Measurements from ENCODE around the gene DOCK2. TPM values are rescaled to one million over a fixed set of nuclear protein-coding genes. Genes with fewer than 3 reads are reported as not detected.

Gene DOCK2
- polyA plus RNA-seq, 1 of the 3 experiments (the other 2 are of a cell fraction), result 3.8 TPM

DNA sequence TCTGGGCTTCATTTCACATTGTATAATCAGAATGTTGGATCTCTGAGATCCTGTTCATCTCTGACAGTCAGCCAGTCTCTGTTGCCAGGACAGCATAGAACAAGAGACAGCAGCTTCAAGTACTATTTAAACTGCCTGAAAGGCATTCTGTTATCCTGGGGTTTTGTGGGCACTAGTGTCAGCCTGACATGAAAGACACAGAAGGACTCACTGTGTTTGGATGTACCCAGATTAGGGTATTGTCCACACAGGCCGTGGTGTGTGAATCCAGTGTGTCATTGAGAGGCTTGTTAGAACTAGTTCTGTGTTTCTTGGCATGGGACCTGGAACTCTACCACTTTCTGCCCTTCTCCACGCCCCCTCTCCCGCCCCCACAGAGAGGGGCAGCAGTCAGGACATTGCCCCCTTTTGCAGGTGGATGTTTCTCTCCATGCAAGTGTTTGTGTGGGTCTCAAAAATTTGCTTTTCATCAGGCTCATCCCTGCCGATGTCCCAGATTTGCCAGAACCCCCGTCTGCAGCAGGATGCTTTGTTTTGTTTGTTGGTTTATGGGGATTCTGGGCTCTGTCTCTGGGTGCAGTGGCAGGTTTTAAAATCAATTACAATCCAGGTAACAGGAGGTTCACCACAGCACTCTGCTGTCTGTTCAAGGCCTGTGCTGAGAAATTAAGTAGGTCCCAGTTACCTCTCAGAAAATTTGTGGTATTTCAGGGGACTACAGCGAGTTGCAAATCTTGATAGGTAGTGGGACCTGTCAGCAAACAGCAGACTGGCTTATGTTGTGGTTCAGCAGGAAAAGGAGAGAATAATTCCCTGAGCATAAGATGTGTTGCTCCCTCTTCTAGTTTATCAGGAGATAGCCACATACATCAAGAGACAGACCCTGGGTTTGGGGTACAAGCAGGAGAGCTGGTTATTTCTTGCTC, 144.6 kb downstream of the DOCK2 start:
- H3K9me2 ChIP-seq, result no peaks in the 10 kb centered on the region
- no peaks in the 10 kb centered on the region for H3K9me3 ChIP-seq
- CTCF ChIA-PET, result interaction anchor here (1.0 kb wide), 1 partner anchor 59 kb away, joined by 3 read pairs; no protein-coding TSS in a partner anchor
- H3K79me2 ChIP-seq (ENCODE audit: insufficient read depth), result no peaks in the 10 kb centered on the region
- no peaks in the 10 kb centered on the region for H4K20me1 ChIP-seq (ENCODE audit: insufficient read depth)
- no peaks in the 10 kb centered on the region for H3F3A ChIP-seq (replicated peaks; ENCODE audit: insufficient read depth)
- no peaks in the 10 kb centered on the region; a peak in 2 of 4 replicates for H3K4me1 ChIP-seq (ENCODE audit: control insufficient read depth in 1 of 2, insufficient read depth in 2 of 2, low read depth in 1 of 2, low read length in 1 of 2)
- DNase-seq, result no peak
- 76% methylated on average over 4 of the region's 6 CpGs for WGBS (ENCODE audit: low lambda C conversion rate)
- no peak overlapping the region for H3K27ac ChIP-seq (ENCODE audit: low read depth in 2 of 2, low read length in 1 of 2)
- no peak overlapping the region for H3K4me2 ChIP-seq
- POLR2A ChIA-PET, result no interaction called here
- no peak overlapping the region for H2AFZ ChIP-seq (ENCODE audit: low read depth)
- no peak overlapping the region for H3K9ac ChIP-seq
- no peak for TF ChIP-seq ELF1 (IDR thresholded peaks at IDR 0.05)
- TF ChIP-seq, protein P1, sequence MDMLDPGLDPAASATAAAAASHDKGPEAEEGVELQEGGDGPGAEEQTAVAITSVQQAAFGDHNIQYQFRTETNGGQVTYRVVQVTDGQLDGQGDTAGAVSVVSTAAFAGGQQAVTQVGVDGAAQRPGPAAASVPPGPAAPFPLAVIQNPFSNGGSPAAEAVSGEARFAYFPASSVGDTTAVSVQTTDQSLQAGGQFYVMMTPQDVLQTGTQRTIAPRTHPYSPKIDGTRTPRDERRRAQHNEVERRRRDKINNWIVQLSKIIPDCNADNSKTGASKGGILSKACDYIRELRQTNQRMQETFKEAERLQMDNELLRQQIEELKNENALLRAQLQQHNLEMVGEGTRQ (IDR thresholded peaks at IDR 0.05; ENCODE audit: borderline replicate concordance, low read depth, low read length), result no peak
- no peak for TF ChIP-seq TEAD4 (IDR thresholded peaks at IDR 0.05; ENCODE audit: borderline replicate concordance, insufficient read depth)
- no peak for TF ChIP-seq POLR2AphosphoS5 (IDR thresholded peaks at IDR 0.05; ENCODE audit: low read depth, low read length)
- no peak for TF ChIP-seq FOXJ3 (CRISPR knock-in tag; IDR thresholded peaks at IDR 0.05)
- TF ChIP-seq EZH2phosphoT487 (IDR thresholded peaks at IDR 0.05; ENCODE audit: borderline replicate concordance, low read depth), result no peak
- TF ChIP-seq NRF1 (IDR thresholded peaks at IDR 0.05; ENCODE audit: low read depth, low read length), result no peak
- TF ChIP-seq MXI1 (IDR thresholded peaks at IDR 0.05; ENCODE audit: low read depth, low read length), result no peak
- TF ChIP-seq, protein P2, sequence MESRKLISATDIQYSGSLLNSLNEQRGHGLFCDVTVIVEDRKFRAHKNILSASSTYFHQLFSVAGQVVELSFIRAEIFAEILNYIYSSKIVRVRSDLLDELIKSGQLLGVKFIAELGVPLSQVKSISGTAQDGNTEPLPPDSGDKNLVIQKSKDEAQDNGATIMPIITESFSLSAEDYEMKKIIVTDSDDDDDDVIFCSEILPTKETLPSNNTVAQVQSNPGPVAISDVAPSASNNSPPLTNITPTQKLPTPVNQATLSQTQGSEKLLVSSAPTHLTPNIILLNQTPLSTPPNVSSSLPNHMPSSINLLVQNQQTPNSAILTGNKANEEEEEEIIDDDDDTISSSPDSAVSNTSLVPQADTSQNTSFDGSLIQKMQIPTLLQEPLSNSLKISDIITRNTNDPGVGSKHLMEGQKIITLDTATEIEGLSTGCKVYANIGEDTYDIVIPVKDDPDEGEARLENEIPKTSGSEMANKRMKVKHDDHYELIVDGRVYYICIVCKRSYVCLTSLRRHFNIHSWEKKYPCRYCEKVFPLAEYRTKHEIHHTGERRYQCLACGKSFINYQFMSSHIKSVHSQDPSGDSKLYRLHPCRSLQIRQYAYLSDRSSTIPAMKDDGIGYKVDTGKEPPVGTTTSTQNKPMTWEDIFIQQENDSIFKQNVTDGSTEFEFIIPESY (IDR thresholded peaks at IDR 0.05; ENCODE audit: borderline replicate concordance, low read depth), result no peak
- no peak for TF ChIP-seq MEF2A (IDR thresholded peaks at IDR 0.05; ENCODE audit: borderline replicate concordance, low read depth)
- TF ChIP-seq, protein P3, sequence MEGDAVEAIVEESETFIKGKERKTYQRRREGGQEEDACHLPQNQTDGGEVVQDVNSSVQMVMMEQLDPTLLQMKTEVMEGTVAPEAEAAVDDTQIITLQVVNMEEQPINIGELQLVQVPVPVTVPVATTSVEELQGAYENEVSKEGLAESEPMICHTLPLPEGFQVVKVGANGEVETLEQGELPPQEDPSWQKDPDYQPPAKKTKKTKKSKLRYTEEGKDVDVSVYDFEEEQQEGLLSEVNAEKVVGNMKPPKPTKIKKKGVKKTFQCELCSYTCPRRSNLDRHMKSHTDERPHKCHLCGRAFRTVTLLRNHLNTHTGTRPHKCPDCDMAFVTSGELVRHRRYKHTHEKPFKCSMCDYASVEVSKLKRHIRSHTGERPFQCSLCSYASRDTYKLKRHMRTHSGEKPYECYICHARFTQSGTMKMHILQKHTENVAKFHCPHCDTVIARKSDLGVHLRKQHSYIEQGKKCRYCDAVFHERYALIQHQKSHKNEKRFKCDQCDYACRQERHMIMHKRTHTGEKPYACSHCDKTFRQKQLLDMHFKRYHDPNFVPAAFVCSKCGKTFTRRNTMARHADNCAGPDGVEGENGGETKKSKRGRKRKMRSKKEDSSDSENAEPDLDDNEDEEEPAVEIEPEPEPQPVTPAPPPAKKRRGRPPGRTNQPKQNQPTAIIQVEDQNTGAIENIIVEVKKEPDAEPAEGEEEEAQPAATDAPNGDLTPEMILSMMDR (IDR thresholded peaks at IDR 0.05), result no peak
- TF ChIP-seq EP300 (IDR thresholded peaks at IDR 0.05; ENCODE audit: borderline replicate concordance in 1 of 2, low read depth in 1 of 2, low read length in 1 of 2), result no peak
- no peak for TF ChIP-seq NFIC (IDR thresholded peaks at IDR 0.05; ENCODE audit: borderline replicate concordance)
- TF ChIP-seq, protein P4, sequence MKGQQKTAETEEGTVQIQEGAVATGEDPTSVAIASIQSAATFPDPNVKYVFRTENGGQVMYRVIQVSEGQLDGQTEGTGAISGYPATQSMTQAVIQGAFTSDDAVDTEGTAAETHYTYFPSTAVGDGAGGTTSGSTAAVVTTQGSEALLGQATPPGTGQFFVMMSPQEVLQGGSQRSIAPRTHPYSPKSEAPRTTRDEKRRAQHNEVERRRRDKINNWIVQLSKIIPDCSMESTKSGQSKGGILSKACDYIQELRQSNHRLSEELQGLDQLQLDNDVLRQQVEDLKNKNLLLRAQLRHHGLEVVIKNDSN (IDR thresholded peaks at IDR 0.05; ENCODE audit: borderline replicate concordance, low read depth), result no peak
- TF ChIP-seq RCOR1 (IDR thresholded peaks at IDR 0.05; ENCODE audit: low read length), result no peak
- TF ChIP-seq CHD2 (IDR thresholded peaks at IDR 0.05; ENCODE audit: low read length, partially characterized antibody), result no peak
- H3K4me3 ChIP-seq (ENCODE audit: low read depth in 2 of 2, low read length in 1 of 2), result no peak overlapping the region
- no peaks in the 10 kb centered on the region for H3K27me3 ChIP-seq (ENCODE audit: insufficient read depth)
- no peaks in the 10 kb centered on the region for H3K36me3 ChIP-seq (replicated peaks in 1 of 2; ENCODE audit: control insufficient read depth in 1 of 2, insufficient read depth in 2 of 2, low read length in 1 of 2)

All from SK-N-SH (cell line).